GM19240 (cell line): ENCODE measurements around the gene PRDX2.

ENCODE experiments used
- DNase-seq: peaks from one replicate; pipeline ENCODE4 v3.0.0; 2011; ENCODE audit warnings: low spot score; ENCODE audit not compliant: insufficient read length

PRDX2 gene

DNA sequence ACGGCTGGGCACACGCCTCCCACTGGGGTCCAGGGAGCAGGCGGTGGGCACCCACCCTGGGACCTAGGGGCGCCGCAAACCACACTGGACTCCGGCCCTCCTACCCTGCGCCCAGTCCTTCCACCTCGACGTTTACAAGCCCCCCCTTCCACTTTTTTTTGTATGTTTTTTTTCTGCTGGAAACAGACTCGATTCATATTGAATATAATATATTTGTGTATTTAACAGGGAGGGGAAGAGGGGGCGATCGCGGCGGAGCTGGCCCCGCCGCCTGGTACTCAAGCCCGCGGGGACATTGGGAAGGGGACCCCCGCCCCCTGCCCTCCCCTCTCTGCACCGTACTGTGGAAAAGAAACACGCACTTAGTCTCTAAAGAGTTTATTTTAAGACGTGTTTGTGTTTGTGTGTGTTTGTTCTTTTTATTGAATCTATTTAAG, 8.7 kb downstream of the PRDX2 start:
- no peak for DNase-seq

DNA sequence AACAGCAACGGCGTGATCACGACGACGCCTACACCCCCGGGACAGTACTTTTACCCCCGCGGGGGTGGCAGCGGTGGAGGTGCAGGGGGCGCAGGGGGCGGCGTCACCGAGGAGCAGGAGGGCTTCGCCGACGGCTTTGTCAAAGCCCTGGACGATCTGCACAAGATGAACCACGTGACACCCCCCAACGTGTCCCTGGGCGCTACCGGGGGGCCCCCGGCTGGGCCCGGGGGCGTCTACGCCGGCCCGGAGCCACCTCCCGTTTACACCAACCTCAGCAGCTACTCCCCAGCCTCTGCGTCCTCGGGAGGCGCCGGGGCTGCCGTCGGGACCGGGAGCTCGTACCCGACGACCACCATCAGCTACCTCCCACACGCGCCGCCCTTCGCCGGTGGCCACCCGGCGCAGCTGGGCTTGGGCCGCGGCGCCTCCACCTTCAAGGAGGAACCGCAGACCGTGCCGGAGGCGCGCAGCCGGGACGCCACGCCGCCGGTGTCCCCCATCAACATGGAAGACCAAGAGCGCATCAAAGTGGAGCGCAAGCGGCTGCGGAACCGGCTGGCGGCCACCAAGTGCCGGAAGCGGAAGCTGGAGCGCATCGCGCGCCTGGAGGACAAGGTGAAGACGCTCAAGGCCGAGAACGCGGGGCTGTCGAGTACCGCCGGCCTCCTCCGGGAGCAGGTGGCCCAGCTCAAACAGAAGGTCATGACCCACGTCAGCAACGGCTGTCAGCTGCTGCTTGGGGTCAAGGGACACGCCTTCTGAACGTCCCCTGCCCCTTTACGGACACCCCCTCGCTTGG, 9.3 kb downstream of the PRDX2 start:
- DNase-seq: no peak

DNA sequence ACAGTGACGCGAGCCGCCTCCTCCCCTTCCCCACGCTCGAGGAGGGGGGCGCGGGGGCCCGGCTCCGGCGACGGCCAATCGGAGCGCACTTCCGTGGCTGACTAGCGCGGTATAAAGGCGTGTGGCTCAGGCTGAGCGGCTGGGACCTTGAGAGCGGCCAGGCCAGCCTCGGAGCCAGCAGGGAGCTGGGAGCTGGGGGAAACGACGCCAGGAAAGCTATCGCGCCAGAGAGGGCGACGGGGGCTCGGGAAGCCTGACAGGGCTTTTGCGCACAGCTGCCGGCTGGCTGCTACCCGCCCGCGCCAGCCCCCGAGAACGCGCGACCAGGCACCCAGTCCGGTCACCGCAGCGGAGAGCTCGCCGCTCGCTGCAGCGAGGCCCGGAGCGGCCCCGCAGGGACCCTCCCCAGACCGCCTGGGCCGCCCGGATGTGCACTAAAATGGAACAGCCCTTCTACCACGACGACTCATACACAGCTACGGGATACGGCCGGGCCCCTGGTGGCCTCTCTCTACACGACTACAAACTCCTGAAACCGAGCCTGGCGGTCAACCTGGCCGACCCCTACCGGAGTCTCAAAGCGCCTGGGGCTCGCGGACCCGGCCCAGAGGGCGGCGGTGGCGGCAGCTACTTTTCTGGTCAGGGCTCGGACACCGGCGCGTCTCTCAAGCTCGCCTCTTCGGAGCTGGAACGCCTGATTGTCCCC, 10.1 kb downstream of the PRDX2 start, which contains the start of gene JUNB:
TSS of gene JUNB (plus strand) at position 142 of the 706 bp plus-strand sequence. CDS start at position 428, 286 bp downstream.
- DNase-seq: no peak

DNA sequence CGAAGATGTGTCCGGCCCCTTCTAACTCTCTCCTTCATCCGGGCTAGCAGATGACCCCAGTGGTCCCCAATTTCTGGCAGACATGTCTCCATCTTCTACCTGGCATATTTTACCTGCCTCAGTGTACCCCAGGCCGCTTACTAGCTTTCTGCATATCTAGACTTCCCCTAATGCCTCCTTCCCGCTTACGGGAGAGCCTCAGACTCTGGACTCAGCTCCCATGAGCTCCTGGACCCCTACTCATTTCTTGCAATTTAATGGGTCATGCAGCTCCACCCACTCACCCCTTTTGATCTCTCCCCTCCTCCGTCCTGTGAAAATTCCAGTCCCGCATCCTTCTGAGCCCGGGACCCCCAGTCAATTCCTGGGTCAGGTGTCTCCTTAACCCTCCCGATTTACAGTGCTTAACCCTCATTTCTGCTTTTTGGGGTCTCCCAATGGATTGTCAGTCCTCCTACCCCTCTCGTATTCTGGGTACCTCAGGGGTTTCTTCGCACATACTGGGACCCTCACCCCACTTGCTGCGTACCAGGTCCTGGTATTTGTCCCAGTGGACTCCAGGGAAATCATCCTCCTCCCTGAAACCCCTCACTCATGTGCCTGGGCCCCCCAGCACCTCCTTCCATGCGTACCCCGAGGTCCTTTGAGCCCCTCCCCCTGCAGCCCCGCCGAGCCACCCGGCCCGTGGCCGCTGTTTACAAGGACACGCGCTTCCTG, 10.8 kb downstream of the PRDX2 start:
- no peak for DNase-seq

DNA sequence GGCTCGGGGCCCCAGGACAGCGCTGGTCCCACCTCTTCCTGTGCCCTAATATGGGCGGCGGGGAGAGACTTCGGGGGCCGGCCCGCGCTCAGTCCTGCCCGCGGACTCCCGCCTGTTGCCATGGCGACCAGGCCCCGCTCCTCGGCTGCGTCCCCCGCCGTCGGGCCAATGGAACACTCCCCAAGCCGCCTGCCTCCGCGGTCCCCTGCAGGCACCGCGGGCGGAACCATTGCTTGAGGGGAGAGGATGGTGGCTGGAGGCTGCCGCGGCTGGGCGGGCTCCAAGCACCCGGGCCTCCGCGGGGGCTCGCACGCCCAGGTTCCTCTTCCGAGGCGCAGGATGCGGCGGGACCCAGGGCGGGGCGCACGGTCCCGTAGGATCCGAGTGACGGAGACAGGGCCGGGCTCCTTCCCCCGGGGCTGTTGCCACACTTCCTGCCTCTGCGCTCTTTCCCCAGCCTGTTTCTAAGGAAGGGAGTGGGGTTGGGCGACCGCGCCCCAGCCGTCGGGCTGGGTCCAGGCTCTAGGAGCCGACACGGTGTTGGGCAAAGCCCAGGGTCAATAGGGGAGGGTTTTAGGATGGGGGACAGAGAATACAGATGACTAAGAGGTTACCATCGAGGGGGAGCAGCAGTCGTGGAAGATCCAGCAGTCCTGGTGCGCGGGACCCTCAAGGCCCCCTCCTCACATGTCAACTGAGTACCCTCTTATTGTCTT, 11.5 kb downstream of the PRDX2 start:
- DNase-seq: no peak

DNA sequence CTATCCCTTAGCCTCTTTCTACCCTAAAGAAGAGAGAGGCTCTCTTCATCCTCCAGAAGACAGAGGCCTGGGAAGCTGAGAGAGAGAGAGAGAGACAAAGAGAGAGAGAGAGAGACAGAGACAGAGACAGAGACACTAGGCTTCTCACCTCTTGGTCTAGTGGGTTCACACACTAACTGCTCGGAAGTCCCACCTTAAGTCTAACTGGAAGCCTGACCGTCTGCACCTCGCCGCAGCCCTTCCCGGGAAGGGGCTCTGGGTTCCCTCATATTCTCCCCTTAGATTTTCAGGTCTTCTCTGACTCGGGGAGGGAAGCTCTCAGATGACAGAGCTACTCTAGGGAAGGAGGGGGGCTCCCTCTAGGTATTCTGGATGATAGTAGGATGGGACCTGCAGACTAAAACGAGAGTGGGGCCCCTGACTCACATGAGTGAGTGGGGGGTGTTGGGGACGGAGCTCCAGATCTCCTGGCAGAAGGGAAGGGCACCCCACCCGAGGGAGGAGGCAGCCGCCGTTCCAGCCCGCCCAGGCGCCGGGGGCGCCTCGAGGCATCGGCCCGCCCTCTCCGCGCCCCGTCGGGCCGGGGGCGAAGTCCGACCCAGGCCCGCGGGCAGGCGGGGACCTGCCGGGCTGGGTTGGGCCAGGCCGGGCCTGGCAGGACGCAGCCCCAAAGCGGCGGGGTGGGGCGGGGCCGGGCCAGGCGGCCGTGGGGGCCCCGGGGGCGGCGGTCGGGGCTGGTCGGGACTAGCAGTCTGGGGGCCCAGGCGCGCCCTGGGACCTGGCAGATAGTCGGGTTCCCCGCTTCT, 12.3 kb downstream of the PRDX2 start:
- DNase-seq: no peak

DNA sequence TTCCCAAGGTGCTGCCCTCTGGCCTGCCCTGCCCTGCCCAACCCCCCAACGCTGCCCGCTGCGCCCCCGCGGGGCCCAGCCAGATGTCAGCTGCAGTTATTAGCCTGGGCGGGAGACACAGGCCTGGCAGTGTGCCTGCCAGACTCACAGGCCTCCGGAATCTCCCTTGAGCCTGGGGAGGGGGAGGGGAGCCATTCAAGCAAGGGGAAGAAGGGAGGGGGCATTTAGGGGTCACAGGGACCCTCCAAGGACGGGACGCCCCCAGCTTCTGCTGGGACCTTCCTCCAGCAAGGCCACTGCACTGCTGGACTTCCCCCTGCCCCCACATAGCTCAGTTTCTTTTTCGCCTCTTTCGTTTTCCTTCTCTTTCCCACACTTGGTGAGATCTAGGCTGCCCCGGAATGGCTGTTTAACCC, 12.9 kb downstream of the PRDX2 start:
- DNase-seq: no peak

DNA sequence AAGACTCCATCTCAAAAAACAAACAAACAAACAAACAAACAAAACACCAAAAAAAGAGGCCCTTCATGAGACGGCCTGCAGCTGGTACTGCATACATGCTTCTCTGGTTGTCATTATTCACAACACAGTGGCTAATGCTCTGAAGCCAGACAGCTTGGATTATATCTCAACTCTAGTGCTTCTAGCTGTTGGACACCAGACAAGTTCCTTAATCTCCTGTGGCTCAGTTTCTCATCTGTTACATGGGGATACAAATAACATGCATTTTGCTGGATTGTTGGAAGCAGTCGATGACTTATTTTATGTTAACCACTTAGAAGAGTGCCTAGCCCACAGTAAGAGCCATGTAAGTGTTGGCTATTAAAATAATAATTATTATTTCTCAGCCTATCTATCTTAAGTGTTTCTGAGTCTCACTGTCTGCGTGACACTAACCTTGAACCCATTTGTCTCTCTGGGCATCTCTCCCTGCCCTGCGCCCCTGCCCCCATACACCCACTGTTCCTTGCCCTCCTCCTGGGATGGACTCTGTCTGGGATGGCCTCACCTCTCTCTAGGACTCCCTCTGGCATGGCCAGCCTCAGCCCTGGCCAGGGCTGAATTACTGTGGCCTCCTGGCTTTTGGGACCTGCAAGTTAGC, 13.4 kb downstream of the PRDX2 start:
- DNase-seq: no peak

DNA sequence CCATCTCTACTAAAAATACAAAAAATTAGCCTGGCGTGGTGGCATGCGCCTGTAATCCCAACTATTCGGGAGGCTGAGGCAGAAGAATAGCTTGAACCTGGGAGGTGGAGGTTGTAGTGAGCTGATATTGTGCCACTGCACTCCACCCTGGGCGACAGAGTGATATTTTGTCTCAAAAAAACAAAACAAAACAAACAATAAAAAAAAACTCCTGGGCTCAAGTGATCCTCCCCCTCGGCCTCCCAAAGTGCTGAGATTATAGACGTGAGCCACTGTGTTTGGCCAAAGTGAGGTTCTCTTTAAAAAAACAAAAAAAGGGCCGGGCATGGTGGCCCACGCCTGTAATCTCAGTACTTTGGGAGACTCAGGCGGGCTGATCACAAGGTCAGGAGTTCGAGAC, 14.1 kb downstream of the PRDX2 start:
- no peak for DNase-seq

DNA sequence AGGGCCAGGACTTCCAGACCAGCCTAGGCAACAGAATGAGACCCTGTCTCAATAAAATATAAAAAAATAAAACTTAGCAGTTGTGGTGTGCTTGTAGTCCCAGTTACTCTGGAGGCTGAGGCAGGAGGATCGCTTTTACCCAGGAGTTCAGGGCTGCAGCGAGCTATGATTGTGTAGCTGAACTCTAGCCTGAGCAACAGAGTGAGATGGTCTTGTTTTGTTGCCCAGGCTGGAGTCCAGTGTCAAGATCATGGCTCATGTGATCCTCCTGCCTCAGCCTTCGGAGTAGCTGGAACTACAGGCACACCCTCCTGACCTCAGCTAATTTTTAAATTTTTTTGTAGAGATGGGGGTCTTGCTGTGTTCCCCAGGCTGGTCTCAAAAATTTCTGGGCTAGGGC, 14.6 kb downstream of the PRDX2 start:
- DNase-seq: no peak

DNA sequence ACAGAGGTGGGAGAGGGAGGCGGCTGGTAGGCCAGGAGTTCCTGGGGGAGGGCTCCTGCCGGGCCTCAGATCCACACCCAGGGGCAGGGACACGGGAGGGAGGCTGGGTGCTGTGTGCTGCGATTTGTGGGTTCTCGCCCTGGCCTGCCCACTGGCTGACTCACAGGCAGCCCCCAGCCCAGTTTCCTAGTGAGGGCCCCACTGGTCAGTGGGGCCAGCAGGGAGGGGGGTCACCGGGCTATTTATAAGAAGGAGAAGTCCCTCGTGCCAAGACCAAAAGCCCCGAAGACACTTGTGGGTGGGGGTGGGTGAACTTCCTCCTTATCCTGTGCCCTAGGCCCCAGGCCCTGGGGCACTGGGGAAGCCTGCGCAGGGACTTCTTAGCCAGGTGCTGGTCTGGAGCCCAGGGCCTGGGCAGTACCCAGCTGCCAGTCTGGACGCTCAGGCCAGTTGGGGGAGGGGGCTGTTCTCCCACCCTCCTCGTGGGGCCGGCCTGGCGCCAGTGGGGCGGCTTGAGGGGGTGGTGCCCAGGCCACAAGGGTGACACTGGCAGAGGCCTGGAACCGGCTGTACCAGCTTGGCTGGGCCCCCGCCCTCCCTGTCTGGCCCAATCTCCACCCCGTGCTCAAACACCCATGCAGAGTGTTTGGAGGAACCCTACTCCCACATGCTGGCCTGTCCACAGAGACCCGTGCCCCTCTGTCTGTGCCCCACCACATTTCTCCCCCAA, 15.3 kb downstream of the PRDX2 start:
- no peak for DNase-seq

DNA sequence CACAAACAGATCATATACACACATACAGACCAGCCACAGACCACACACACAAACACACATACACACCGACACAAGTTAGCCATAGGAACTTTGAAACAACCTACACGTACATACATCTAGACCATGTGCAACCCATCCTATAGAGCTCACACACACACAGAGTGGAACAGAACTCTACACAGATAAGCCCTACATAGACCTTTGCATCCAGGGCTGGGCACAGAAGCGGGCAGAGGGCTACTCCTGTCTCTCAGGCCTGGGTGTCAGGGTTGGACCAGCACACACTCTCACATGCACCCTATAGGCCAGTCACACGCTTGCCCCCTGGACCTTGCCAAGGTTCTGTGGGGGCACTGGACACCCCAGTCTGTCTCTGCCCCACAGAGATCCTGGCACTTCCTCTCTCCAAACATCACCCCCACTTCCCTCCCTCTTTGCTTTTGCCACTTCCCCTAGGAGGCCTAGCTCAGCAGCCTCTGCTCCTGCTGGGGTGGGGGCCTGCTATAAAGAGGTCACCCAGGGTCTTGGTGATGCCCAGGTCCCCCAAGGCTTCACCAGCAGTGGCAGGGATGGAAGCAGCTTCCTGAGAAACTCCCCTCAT, 16.1 kb downstream of the PRDX2 start:
- no peak for DNase-seq

DNA sequence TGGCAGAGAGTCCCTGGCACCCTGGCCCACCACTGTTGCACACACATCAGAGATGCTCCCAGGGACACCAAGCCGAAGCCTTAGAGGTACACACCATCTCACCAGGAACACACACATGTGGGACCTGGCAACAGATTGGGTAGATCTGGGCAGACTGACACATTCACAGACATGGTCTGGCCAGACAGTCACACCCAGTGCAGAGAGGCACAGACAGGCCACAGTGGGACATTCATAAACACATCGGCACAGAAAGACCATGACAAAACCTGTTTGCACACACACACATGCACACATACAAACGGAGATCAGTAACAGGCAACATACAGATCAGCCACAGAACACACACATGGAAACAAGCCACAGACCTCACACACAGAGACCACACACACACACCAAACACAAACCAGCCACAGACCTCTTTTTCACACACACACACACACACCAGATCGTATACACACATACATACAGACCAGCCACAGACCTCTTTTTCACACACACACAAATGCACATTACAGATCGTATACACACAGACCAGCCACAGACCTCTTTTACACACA, 16.6 kb downstream of the PRDX2 start:
- DNase-seq: no peak

DNA sequence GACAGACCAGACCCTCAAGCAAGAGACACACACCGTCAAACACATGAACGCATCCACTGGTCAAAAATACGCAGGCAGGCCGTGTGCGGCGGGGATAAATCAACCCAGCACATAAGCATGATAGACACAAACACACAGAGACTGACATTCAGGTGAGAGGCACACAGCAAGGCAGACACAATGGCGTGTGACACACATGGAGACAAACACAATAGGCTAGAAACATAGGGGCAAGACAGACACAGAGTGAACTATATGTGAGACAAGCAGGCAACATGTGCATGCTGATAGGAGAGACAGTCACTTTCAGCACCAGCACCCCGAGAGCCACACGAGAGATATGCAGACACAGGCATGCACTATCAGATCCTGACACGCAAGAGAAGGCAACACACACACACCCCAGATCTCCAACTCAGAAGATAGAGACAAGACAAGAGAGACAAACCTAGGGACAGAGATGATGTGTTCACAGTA, 17.2 kb downstream of the PRDX2 start:
- no peak for DNase-seq

DNA sequence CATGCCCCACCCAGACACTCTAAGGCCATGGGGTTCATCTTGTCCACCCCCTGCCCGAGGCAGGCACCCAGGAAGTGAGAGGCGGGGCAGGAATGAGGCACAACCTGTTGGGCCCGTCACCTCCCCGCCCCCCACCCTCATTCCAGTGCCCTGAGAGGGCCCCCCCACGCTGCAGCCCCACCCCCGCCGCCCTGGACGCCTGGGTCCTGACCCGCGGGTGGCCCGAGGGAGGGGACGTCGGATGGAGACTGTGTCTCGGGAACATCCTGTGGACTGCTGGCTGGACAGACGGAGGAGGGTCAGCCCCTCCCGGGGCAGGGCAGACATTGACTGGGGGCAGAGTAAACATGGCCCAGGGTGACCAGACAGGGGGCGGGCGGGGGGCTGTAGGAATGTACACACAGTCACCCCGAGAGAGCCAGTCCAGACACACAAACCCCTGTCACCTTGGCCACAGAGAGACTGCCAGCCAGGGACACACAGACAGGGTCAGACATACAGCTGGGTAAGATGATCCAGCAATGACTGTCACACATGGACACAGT, 17.7 kb downstream of the PRDX2 start:
- DNase-seq: no peak

DNA sequence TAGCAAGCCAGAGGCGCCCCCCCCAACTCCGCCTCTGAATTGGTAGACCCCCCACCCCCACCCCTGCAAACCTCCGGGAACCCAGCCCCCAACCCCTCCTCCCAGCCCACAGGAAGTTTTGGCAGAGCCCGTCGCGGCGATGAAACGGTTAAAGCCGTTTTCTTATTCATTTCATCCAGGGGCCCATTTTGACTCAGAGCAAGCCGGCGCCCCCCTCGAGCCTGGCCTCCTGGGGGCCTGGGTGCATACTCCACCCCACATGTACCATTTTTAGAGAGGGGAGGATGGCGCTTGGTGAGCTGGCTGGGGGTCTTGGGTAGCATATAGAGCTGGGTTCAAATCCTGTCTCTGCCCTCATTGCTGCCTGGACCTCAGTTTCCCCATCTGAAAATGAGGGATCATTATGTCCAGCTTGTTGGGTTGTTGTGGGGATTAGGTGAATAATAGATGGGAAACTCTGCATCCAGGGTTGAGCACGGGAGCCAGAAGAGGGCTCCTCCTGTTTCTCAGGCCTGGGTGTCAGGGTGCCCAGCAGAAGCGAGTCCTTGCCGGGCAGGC, 18.2 kb downstream of the PRDX2 start:
- DNase-seq: no peak

DNA sequence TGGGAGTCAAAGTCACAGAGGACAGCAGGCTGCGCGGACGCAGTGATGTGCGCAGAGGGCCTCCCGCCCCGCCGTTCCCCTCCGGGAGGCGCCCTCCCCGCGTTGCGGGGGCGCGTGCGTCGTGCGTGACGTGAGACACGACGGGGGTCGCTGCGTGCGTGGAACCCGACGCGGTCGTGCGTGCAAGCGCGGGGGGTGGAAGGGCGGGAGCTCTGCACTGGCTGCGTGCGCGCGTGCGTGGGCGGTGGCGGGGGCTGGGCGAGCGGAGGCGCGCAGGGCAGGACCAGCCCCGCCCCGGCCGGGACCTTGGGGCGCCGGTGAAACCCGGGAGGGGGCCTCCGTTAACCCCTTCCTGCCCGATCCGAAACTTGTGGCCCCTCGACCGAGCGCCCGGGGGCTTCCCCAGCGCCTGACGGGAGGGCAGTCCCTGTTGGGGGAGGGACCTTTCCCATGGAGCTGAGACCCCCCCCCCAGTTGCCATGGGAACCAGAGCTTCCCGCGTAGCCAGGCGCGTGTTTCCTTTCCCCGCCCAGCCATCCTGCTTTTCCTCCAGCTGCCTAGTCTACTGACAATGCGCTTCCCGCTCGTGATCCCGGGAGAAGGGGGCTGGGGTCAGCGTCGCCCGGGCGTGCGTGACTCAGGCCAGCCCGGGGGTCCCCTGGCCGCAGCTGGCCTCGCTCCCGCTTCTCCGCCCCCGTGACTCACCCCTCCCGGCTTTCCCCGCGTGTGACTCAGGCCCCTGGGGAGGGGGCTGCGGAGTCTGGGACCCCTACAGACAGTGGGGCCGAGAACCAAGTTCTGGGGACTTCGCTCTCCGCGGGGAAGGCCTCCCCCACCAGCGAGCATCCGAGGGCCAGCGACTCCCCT, 18.9 kb downstream of the PRDX2 start:
- DNase-seq: no peak
